Kidney tubule cell (primary cell): ENCODE results near the gene C1orf21.

ENCODE experiments used
- DNase-seq: peaks from one replicate; pipeline ENCODE4 v3.0.0-alpha.2; 2018; ENCODE audit warnings: low spot score

C1orf21 gene

GRCh38 chr1:184557423-184558347 lies 170.9 kb downstream of the C1orf21 start:
- no peak for DNase-seq

GRCh38 chr1:184558691-184559090 lies 171.9 kb downstream of the C1orf21 start:
- no peak for DNase-seq

GRCh38 chr1:184559117-184559713 lies 172.4 kb downstream of the C1orf21 start:
- no peak for DNase-seq

GRCh38 chr1:184562806-184563205 lies 176.0 kb downstream of the C1orf21 start:
- DNase-seq, result no peak

- DNase-seq, result peak; percentile 23
Observed at GRCh38 chr1:184563308-184563707, 176.5 kb downstream of the C1orf21 start.

GRCh38 chr1:184567009-184567408 lies 180.2 kb downstream of the C1orf21 start:
- DNase-seq, result peak; percentile 6

- DNase-seq, result peak; percentile 72
Observed at GRCh38 chr1:184567637-184568036, 180.8 kb downstream of the C1orf21 start.

- no peak for DNase-seq
Observed at GRCh38 chr1:184568148-184568547, 181.3 kb downstream of the C1orf21 start.

- no peak for DNase-seq
Observed at GRCh38 chr1:184569106-184569505, 182.3 kb downstream of the C1orf21 start.

- DNase-seq, result no peak
Observed at GRCh38 chr1:184574588-184574987, 187.8 kb downstream of the C1orf21 start.

- no peak for DNase-seq
Observed at GRCh38 chr1:184576822-184577221, 190.0 kb downstream of the C1orf21 start.

GRCh38 chr1:184577319-184577718 lies 190.5 kb downstream of the C1orf21 start:
- no peak for DNase-seq

GRCh38 chr1:184582411-184582810 lies 195.6 kb downstream of the C1orf21 start:
- DNase-seq, result no peak

GRCh38 chr1:184583849-184584248 lies 197.0 kb downstream of the C1orf21 start:
- DNase-seq, result no peak

GRCh38 chr1:184588701-184589100 lies 201.9 kb downstream of the C1orf21 start:
- no peak for DNase-seq

GRCh38 chr1:184590163-184590750 lies 203.4 kb downstream of the C1orf21 start:
- DNase-seq, result peak; percentile 56

GRCh38 chr1:184593597-184593996 lies 206.8 kb downstream of the C1orf21 start:
- no peak for DNase-seq

- peak; percentile 75 for DNase-seq
Observed at GRCh38 chr1:184595596-184595995, 208.8 kb downstream of the C1orf21 start.

GRCh38 chr1:184596950-184597645 lies 210.3 kb downstream of the C1orf21 start:
- DNase-seq, result no peak

GRCh38 chr1:184597650-184598357 lies 211.0 kb downstream of the C1orf21 start:
- no peak for DNase-seq

GRCh38 chr1:184598403-184599193 lies 211.8 kb downstream of the C1orf21 start:
- no peak for DNase-seq
